Effector memory CD4-positive, alpha-beta T cell (primary cell): ENCODE data around the gene TP53I3.

ENCODE experiments used
- DNase-seq, 3 donors: peaks; one replicate each; pipeline ENCODE4 v3.0.0-alpha.2; 2020
- H3K27ac ChIP-seq: 2 replicates; pipeline ENCODE4 v1.7.0; 2013; ENCODE audit warnings: mild to moderate bottlenecking, low read length, moderate library complexity; ENCODE audit not compliant: insufficient read depth, poor library complexity, severe bottlenecking
- H3K27me3 ChIP-seq: replicated peaks from 2 replicates; pipeline ENCODE4 v1.7.0; 2013; ENCODE audit warnings: mild to moderate bottlenecking, low read length; ENCODE audit not compliant: insufficient read depth, control insufficient read depth, poor library complexity, severe bottlenecking
- H3K36me3 ChIP-seq: 2 replicates; pipeline ENCODE4 v1.7.0; 2013; ENCODE audit warnings: mild to moderate bottlenecking, low read length, moderate library complexity; ENCODE audit not compliant: control insufficient read depth, insufficient read depth
- H3K4me1 ChIP-seq: 2 replicates; pipeline ENCODE4 v1.7.0; 2013; ENCODE audit warnings: low read length, mild to moderate bottlenecking; ENCODE audit not compliant: control insufficient read depth, insufficient read depth, poor library complexity, severe bottlenecking
- H3K4me3 ChIP-seq: 2 replicates; pipeline ENCODE4 v1.7.0; 2013; ENCODE audit warnings: low read length, low read depth, mild to moderate bottlenecking; ENCODE audit not compliant: insufficient read depth, poor library complexity, severe bottlenecking
- H3K9me3 ChIP-seq: 2 replicates; pipeline ENCODE4 v1.7.0; 2013; ENCODE audit warnings: mild to moderate bottlenecking, low read length, moderate library complexity; ENCODE audit not compliant: control insufficient read depth
- total RNA-seq, 3 donors: gene quantifications; one replicate each; lab custom pipeline; 2026; lab: John Stamatoyannopoulos, UW

TP53I3 gene
- total RNA-seq = 0 to 1.9 (median 0.26) reads per million in 3 donors

DNA sequence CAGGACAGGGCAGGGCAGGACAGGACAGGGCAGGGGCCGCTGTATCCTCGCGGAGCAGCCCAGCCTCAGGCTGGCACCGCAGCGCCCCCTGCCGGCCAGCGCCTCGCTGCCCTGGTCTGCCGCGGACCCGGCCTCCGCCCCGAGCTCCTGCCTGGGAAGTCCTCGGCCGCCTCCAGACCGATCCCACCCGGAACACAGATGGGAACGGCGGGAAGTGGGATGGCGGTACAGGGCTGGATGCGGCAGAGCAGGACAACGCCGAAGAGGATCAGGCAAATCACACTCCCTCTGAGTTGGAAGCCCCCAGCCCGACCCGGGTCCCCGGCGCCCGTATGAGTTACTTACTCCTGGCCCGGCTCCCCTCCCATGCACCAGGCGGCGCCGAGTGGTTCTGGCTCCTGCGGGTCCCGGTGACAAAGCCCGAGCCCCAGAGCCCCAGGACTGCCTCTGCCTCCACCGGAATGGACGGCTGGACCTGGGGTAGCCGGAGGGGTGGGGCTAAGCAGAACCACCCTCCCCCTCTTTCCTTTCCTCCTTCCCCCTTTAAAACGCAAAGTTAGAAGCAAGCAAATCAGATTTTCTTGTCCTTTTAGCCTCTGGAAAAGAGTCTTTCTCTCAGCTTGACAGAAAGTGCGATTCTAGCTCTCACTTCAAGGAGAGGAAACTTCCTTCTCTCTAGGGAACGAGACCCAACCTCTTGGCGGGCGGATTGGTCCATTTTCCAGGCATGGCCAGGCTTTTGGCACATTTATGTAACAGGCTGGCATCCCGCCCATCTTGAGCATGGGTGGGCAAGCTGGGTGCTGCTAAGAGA lies at the start of gene TP53I3:
Gene TP53I3, minus strand, starts transcription at position 449 of the 814 bp plus-strand sequence. CDS start 508 bp downstream, outside the sequence.
- no peaks in the 10 kb centered on the region for H3K27me3 ChIP-seq
- H3K4me3 ChIP-seq = peak within 1 kb of the TSS; percentile 44
- peaks cover 5% of the 10 kb centered on the region for H3K4me1 ChIP-seq
- H3K9me3 ChIP-seq = no peaks in the 10 kb centered on the region
- peak; percentile 61 to 72 (median 65) for DNase-seq
- no peak within 1 kb of the TSS for H3K27ac ChIP-seq
- no peaks in the 10 kb centered on the region for H3K36me3 ChIP-seq

DNA sequence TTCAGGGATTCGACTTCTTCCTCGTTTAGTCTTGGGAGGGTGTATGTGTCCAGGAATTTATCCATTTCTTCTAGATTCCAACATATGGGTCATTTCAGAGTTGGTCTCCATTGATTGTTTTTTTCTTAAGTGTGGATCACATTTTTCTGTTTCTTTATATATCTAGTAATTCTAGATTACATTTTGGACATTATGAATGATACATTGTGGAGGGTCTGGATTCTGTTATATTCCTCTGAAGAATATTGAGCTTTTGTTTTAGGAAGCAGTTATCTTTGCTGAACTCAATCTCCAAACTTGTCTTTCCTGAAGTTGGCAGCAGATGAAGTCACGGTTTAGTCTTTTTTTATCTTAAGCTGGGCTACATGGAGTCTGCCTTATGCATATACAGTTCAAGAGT lies 47.9 kb upstream of the TP53I3 start:
- no peaks in the 10 kb centered on the region for H3K9me3 ChIP-seq
- no peak for DNase-seq
- H3K36me3 ChIP-seq = no peaks in the 10 kb centered on the region
- H3K27ac ChIP-seq = no peak overlapping the region
- no peaks in the 10 kb centered on the region for H3K4me1 ChIP-seq
- H3K27me3 ChIP-seq = no peaks in the 10 kb centered on the region
- no peak overlapping the region for H3K4me3 ChIP-seq

- H3K4me1 ChIP-seq = peaks cover 5% of the 10 kb centered on the region
- H3K9me3 ChIP-seq = no peaks in the 10 kb centered on the region
- DNase-seq = no peak
- H3K27ac ChIP-seq = no peak overlapping the region
- no peak overlapping the region for H3K4me3 ChIP-seq
- H3K36me3 ChIP-seq = no peaks in the 10 kb centered on the region
- H3K27me3 ChIP-seq = no peaks in the 10 kb centered on the region
Measured at GRCh38 chr2:24125956-24126355, 41.3 kb upstream of the TP53I3 start.

GRCh38 chr2:24123922-24124580 lies 39.4 kb upstream of the TP53I3 start:
- Histone ChIP-seq H3K27ac (no peak overlapping the region), H3K4me3 (peak overlapping the region; percentile 71), H3K36me3 (no peaks in the 10 kb centered on the region), H3K9me3 (no peaks in the 10 kb centered on the region), H3K4me1 (peaks cover 5% of the 10 kb centered on the region), H3K27me3 (no peaks in the 10 kb centered on the region)
- no peak for DNase-seq

DNA sequence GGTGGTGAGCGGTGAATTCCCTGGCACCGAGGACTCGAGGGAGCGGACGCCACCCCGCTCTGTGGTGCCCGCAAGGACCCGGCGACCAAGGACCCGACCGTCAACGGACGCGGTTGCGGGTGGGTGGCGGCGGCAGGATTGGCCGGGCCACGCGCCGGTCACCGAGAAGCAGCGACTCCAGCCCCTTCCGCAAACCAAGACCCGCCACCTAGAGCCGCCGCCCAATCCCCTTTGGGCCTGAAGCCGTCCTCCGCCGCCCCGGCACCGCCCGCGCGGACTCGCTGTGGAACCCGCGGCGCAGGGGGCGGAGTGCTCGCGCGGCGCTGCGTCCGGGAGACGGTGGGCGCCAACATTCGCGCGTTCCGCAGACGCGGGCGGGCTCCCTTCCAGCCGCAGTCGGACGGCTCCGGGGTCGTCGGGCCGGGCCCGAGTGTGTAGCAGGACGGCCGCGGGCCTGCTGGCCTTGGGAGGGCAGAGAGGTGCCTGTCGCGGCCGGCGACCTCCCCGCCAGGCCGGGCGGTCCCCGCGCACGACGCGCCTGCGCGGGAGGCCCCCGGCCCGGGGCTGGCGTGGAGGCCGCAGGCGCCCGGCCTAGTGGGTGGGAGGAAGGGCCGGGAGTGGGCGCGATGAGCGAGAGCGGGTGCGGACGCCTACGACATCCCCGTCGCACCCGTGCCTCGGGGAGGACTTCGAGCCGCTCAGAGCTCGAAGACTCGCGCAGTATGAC lies 38.7 kb upstream of the TP53I3 start, which contains the start of the genes FAM228B and PFN4:
Gene FAM228B, plus strand, starts transcription at position 275 of the 727 bp plus-strand sequence. CDS start 893 bp downstream, outside the sequence.
Gene PFN4, minus strand, starts transcription at position 140 of the 727 bp plus-strand sequence. CDS start 799 bp downstream, outside the sequence.
- peak within 1 kb of the TSS; percentile 71 for H3K4me3 ChIP-seq
- peak in 2 of 3 donors; percentile 8 to 18 for DNase-seq
- no peaks in the 10 kb centered on the region for H3K36me3 ChIP-seq
- H3K4me1 ChIP-seq = peaks cover 5% of the 10 kb centered on the region
- no peaks in the 10 kb centered on the region for H3K27me3 ChIP-seq
- H3K27ac ChIP-seq = no peak within 1 kb of the TSS
- H3K9me3 ChIP-seq = no peaks in the 10 kb centered on the region

- H3K9me3 ChIP-seq = no peaks in the 10 kb centered on the region
- no peak for DNase-seq
- H3K27me3 ChIP-seq = no peaks in the 10 kb centered on the region
Measured at GRCh38 chr2:24122366-24123194, 37.9 kb upstream of the TP53I3 start.

GRCh38 chr2:24121469-24121868 lies 36.8 kb upstream of the TP53I3 start:
- Histone ChIP-seq H3K9me3 (no peaks in the 10 kb centered on the region), H3K4me3 (no peak overlapping the region), H3K4me1 (peaks cover 5% of the 10 kb centered on the region), H3K27ac (no peak overlapping the region), H3K36me3 (no peaks in the 10 kb centered on the region), H3K27me3 (no peaks in the 10 kb centered on the region)
- no peak for DNase-seq

More at GRCh38 chr2:24122366-24123194, 37.9 kb upstream of the TP53I3 start:
- Histone ChIP-seq H3K4me1 (peaks cover 5% of the 10 kb centered on the region), H3K36me3 (no peaks in the 10 kb centered on the region), H3K27ac (no peak overlapping the region), H3K4me3 (peak overlapping the region; percentile 71)

GRCh38 chr2:24121066-24121465 lies 36.4 kb upstream of the TP53I3 start:
- Histone ChIP-seq H3K4me1 (peaks cover 5% of the 10 kb centered on the region), H3K27ac (no peak overlapping the region), H3K36me3 (no peaks in the 10 kb centered on the region), H3K27me3 (no peaks in the 10 kb centered on the region), H3K9me3 (no peaks in the 10 kb centered on the region), H3K4me3 (no peak overlapping the region)
- no peak for DNase-seq

- no peak overlapping the region for H3K27ac ChIP-seq
- DNase-seq = no peak
- H3K4me3 ChIP-seq = no peak overlapping the region
- no peaks in the 10 kb centered on the region for H3K36me3 ChIP-seq
- no peaks in the 10 kb centered on the region for H3K27me3 ChIP-seq
- H3K4me1 ChIP-seq = no peaks in the 10 kb centered on the region
- H3K9me3 ChIP-seq = no peaks in the 10 kb centered on the region
Measured at GRCh38 chr2:24117902-24118301, 33.3 kb upstream of the TP53I3 start.
